GM19372 (cell line): ENCODE results near the gene GORASP1.

Experiments
- ATAC-seq: cut with Tn5 transposase; IDR thresholded peaks from one replicate; pipeline ENCODE4 v1.9.1; 2021; ENCODE audit warnings: mild to moderate bottlenecking, low read depth, moderate library complexity; ENCODE audit not compliant: unreplicated experiment

Gene GORASP1

GRCh38 chr3:39141171-39141995, 34.0 kb upstream of the GORASP1 start:
- no peak for ATAC-seq

GRCh38 chr3:39140341-39140971, 33.0 kb upstream of the GORASP1 start:
- no peak for ATAC-seq

- no peak for ATAC-seq
These were observed 32.0 kb upstream of the GORASP1 start for GRCh38 chr3:39139442-39139841.

DNA sequence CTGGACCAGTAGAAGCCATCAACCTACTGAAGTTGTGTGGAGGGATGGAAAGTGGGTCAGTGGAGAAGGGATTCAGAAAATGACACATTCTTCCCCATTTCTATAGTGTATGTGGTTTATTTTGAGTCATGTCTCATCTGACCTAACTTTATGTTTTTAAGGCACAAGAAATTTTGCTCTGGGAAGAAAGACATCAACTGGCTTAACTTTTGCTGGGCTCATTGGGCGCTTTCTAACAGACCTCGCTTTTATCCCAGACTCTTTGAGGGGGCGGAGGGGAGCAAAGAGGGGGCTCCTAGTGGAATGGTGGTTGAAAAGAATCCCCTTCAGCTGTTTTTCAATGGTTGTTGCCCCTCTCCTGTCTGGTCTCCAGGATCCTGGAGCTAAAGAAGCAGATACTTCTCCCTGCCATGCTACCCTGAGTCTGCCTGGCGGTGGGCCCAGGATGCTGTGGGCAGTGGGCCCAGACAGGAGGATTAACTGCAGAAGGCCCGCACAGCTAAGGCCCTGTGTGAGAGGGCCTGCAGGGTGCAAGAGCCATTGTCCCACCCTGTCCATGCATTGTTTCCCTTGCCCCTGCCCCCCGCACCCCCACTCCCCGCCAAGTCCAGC, 31.5 kb upstream of the GORASP1 start:
- no peak for ATAC-seq

DNA sequence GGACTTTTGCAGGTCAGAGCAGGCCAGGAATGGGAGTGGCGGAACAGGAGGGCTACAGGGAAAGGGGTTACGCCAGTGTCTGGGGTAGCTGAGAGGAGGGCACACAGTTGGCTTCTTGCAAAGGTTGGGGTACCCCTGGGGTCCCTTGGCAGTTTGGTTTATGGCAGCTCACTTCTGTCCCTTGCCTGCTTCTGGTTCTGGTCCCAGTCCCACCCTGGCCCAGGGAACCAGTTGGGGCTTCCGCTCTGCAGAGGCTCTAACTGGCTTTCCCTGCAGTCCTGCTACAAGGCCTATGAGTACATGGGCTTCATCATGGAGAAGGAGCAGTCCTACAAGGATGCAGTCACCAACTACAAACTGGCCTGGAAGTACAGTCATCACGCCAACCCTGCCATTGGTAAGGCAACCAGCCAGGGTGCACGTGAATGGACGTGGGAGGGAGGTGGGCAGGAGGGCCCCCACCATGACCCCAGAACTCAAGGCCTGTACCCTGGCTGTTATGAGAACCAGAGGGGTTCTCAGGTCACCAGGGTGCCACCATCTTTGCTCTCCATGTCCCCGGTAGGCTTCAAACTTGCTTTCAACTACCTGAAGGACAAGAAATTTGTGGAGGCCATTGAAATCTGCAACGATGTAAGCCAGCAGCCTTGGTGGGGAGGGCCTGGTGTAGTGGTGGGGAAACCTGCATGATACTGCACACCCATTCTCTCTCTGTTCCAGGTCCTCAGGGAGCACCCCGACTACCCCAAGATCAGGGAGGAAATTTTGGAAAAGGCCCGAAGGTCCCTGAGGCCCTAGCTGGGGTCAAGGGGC, 30.8 kb upstream of the GORASP1 start:
- ATAC-seq = no peak

DNA sequence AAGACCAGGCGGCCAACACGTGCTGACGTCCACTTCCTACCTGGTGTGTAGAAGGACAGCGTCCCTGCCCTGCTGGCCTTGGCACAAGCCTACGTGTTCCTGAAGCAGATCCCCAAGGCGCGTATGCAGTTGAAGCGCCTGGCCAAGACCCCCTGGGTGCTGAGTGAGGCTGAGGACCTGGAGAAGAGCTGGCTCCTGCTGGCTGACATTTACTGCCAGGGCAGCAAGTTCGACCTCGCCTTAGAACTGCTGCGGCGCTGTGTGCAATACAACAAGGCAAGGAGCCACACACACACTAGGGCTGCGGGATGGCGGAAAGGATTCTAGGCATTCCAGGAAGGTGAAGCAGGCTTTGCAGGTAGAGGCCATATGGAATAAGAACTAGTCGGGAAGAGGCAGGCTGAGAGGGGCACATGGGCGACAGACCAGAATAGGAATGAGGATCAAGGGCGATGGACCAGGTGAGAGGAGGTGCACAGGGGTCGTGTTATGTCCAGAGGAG, 30.1 kb upstream of the GORASP1 start:
- ATAC-seq = no peak

- no peak for ATAC-seq
These were observed 29.4 kb upstream of the GORASP1 start for GRCh38 chr3:39136533-39137434.

- ATAC-seq = no peak
These were observed 27.9 kb upstream of the GORASP1 start for GRCh38 chr3:39135170-39135805.

DNA sequence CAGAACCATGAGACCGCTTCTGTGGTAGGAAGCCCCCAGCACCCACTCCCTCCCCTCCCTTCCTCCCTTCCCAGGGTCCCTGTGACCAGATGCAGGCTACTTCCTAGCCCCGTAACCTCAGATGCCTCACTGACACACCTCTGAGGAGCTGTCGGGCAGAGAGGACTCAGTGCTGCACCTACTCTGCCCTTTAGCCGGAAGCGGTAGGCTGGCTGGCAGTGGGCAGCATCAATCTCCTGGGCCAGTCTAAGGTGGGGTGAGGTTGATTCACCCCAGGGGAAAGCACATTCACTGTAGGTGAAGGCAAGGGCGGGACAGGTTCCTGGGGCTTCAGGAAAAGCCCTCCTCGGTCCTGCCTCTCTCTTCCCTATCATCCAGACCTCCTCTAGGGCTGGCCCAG, 26.9 kb upstream of the GORASP1 start:
- ATAC-seq = no peak

DNA sequence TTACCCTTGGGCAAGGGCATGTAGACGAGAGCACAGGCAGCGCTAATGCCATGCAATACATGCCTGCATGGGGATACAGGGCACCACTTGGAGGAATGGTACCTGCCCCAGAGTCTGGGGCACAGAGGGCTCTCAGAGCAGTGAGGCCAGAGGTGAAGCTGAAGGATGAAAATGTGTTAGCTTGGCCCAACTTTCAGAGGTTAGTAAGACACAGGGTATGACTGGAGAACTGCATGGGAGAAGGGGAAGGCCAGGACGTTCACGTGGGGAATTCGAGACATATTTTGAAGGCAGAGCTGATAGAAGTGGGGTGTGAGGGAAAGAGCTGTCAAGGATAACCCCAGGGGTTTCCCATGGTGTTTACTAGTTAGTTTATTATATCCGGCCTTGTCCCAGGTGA, 26.4 kb upstream of the GORASP1 start:
- no peak for ATAC-seq

- ATAC-seq = no peak
These were observed 25.7 kb upstream of the GORASP1 start for GRCh38 chr3:39133093-39133490.

- no peak for ATAC-seq
These were observed 25.0 kb upstream of the GORASP1 start for GRCh38 chr3:39132096-39133092.

GRCh38 chr3:39130693-39131265, 23.4 kb upstream of the GORASP1 start:
- no peak for ATAC-seq

GRCh38 chr3:39130026-39130425, 22.6 kb upstream of the GORASP1 start:
- no peak for ATAC-seq

GRCh38 chr3:39128951-39129350, 21.5 kb upstream of the GORASP1 start:
- no peak for ATAC-seq

DNA sequence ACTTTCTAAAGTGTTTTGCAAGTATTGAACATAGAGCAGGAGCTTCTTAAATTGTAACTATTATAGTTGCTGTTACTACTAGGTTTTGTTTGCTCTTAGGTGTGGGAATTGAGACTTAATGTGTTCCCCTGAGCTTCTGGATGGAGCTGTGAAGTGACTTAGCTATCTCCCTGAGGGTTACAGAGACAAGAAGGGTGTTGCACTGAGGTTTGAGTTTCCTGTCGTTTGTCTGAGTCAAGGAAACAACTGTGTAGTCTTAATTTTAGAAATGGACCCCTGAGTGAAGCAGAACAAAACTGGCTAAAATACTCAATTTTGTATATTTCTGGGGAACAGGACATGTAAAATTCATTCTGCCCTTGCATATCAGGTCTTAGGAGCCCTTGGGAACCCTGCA, 20.5 kb upstream of the GORASP1 start:
- no peak for ATAC-seq

DNA sequence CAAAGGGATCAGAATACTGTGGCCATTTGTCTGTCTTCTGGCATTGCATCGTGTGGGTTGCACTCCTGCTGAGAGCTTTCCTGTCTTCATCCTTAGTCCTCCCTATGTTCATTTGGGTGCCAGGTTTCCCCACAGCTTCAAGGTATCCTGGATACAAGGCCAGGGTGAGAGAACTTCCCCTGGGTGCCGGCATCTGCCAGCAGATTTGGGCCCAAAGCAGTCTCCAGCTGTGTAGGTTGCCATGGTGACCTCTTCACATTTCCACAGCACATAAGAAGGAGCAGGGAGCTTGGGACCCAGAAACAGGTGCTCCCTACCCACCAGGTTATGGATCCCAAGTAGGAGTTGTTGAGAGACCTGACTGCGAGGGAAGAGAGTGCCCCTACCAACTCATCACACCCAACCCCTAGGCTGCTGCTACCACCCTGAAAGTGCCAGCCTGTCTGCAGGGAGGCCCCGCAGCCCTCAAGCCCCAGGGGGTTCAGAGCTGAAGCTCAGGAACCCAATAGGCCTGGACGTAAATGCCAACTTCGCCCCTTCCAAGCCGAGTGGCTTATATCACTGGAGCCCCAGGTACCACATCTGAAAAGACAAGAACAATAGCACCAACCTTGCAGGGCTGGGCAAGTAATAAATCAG, 20.0 kb upstream of the GORASP1 start:
- no peak for ATAC-seq
